Measurements from ENCODE around the gene MYOM1. TPM values are rescaled to one million over a fixed set of nuclear protein-coding genes. Genes with fewer than 3 reads are reported as not detected.

Gene MYOM1
- total and polyA plus RNA-seq, 7 donors: 3.3 to 37.7 (median 17.3) TPM

- WGBS, 2 donors: 45 to 65% methylated on average over 2 of the region's 2 CpGs
- Histone ChIP-seq H3K27me3 (no peaks in the 10 kb centered on the region), H3K9me3 (no peaks in the 10 kb centered on the region), H3K4me3 (no peak overlapping the region), H3K4me1 (peaks cover 0 to 77% (median 67%) of the 10 kb centered on the region in 4 donors), H3K27ac (no peak overlapping the region), H3K36me3 (no peaks in the 10 kb centered on the region)
- TF ChIP-seq EP300 (IDR thresholded peaks at IDR 0.05) (no peak), POLR2AphosphoS5 (IDR thresholded peaks at IDR 0.05) (no peak), CTCF (IDR thresholded peaks at IDR 0.05) (no peak), POLR2A (IDR thresholded peaks at IDR 0.05) (no peak)
- no peak for DNase-seq
- intact Hi-C loops (cut with DNase I): loop anchor here (5.0 kb wide), 4 partner anchors 47 to 333 kb away; partner anchors contain the start of genes LPIN2, MYOM1 and TGIF1
These were observed 44.6 kb upstream of the MYOM1 start for GRCh38 chr18:3264362-3264761.

DNA sequence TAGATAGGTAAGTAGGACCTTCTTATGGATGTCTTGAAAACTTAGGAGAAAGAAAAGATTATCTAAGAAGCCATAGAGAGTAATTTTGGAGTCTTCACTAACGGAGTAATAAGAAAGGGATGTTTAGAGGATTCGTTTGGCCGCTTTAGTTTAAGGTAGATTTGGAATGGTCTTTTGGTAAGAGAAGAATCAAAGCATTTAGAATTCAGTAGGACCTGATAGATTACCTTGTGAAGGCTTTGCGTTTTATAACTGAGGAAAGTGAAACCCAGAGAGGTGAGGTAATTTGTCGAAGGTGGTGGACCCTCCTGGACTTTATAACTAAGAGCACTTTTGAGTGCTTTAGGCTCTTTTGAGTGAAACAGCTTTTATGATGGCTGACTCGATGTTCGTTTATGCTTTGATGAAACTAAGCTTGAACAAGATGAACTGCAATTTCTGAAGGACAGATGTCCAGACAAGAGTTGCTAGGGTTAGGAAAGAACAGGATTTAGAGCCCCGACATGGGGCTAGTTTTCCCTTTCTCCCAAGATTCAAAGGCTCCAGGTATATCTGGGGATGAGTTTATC lies 43.4 kb upstream of the MYOM1 start:
- Histone ChIP-seq H3K27ac (peak overlapping the region in 3 of 4 donors; percentile 89 to 94 (median 92)), H3K4me1 (peaks cover 0 to 65% (median 61%) of the 10 kb centered on the region in 4 donors), H3K36me3 (peaks cover 0 to 6% (median 2%) of the 10 kb centered on the region in 4 donors), H3K27me3 (no peaks in the 10 kb centered on the region), H3K4me3 (peak overlapping the region; percentile 72 to 99 (median 81)), H3K9me3 (no peaks in the 10 kb centered on the region)
- DNase-seq: no peak
- intact Hi-C loops (cut with DNase I): loop anchor here (5.0 kb wide), 4 partner anchors 46 to 334 kb away; partner anchors contain the start of genes LPIN2, MYOM1 and TGIF1
- TF ChIP-seq CTCF (IDR thresholded peaks at IDR 0.05) (no peak), EP300 (IDR thresholded peaks at IDR 0.05) (no peak)
- 8 to 19% methylated on average over 8 of the region's 8 CpGs for WGBS, 2 donors

DNA sequence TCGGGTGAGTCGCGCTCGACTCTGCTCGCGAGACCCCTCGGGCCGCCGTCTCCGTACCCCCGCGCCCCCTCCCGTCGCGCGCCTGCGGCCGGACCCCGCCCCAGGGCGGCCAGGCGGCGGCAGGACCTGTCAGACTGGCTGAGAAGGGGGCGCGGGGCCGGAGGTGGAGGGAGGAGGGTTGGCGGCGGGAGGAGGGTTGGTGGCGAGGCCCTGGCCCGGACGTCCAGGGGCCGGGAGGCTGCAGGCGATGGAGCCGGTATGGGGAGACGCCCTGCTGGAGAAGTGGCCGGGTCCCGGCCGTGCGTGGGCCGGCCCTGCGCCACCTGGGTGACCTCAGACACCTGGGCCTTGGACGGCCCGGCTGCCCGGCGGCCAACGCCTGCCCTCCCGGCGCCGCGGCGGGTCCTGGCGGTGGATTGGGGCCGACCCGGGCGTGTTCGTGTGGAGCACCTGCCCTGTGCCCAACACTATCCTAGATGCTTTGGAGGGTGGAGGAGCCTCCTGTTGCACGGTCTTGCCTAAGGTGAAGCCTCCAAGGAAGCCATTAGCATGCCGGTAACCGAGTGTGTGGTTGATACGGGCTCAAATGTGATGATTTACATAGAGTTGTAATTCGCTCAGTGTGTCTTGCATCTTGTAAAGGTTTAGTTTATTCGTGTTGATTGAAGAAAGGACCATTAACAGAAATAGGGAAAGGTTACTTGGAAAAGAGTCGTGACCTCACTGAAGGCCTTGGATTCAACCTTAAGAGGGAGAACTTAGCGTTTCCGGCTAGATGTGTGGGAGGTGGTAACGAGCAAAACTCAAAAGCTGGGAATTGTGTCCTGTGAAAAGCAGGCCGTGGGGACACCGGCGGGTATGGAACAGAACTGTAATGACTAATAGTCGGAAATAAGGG lies 42.7 kb upstream of the MYOM1 start:
- Histone ChIP-seq H3K4me1 (peaks cover 0 to 60% (median 55%) of the 10 kb centered on the region in 4 donors), H3K27me3 (no peaks in the 10 kb centered on the region), H3K27ac (peak overlapping the region; percentile 88 to 94 (median 90)), H3K9me3 (no peaks in the 10 kb centered on the region), H3K36me3 (peaks cover under 1 to 12% (median 7%) of the 10 kb centered on the region in 4 donors), H3K4me3 (peak overlapping the region; percentile 72 to 99 (median 81))
- no peak for TF ChIP-seq POLR2AphosphoS5 (IDR thresholded peaks at IDR 0.05)
- DNase-seq: no peak
- intact Hi-C loops (cut with DNase I): loop anchor here (5.0 kb wide), 4 partner anchors 45 to 335 kb away; partner anchors contain the start of genes LPIN2, MYOM1 and TGIF1
- 1% methylated on average over 69 of the region's 69 CpGs for WGBS, 2 donors

DNA sequence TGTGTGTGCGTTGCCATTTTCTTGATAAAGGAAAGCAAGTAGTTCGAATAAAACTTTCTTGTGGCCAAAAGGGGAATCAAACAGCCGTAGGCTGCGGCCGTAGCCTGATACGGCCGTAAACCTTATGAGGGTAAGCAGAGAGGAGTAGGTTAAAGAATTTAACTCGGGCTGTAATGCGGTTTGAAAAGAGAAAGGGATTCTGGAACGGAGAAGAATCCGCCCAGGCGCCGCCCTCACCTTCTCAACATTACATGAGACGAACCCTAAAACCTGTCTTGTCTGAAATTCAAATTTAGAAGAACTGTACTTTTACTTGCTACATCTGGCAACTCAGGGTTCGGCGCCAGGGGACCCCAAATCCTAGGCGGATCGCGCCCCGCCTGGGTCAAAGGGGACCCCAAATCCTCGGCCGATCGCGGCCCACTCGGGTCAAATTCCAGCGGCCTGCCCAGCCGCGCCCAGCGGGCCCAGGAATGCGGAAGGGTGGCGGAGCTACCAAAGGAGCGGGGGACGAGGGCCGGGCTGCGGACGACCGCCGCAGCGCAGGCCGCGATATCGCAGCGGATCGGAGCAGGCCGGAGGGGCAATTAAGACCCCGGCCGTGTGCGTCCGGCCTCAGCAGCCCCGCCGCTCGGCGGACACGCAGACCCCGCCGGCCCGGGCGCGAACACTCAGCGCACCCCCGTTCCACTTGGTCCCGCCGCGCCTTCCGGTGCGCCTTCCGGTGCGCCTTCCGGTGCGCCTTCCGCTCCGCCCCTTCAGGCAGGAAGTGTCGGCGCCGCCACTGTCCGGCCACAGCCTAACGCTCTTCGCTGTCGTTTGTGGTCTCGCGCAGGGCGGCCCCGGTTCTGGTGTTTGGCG lies 41.8 kb upstream of the MYOM1 start, which contains the start of gene MYL12B:
TSS of gene MYL12B (plus strand) at position 761 of the 861 bp plus-strand sequence. CDS start 10,766 bp downstream, outside the sequence.
- WGBS, 2 donors: 0 to 1% methylated on average over 84 of the region's 84 CpGs
- intact Hi-C loops (cut with DNase I): loop anchor here (5.0 kb wide), 4 partner anchors 44 to 336 kb away; partner anchors contain the start of genes LPIN2, MYOM1 and TGIF1

More for the DNA sequence above, 41.8 kb upstream of the MYOM1 start, which contains the start of gene MYL12B:
- DNase-seq: peak; percentile 86
- Histone ChIP-seq H3K4me3 (peak within 1 kb of the TSS; percentile 72 to 99 (median 81)), H3K27ac (peak within 1 kb of the TSS; percentile 88 to 94 (median 90)), H3K9me3 (no peaks in the 10 kb centered on the region), H3K4me1 (peaks cover 0 to 60% (median 55%) of the 10 kb centered on the region in 4 donors), H3K27me3 (no peaks in the 10 kb centered on the region), H3K36me3 (peaks cover 3 to 21% (median 11%) of the 10 kb centered on the region in 4 donors)
- TF ChIP-seq EP300 (IDR thresholded peaks at IDR 0.05): no peak
- TF ChIP-seq POLR2A (IDR thresholded peaks at IDR 0.05): peak; percentile 76 to 83
- peak; percentile 87 to 97 (median 91) for TF ChIP-seq POLR2AphosphoS5 (IDR thresholded peaks at IDR 0.05)
- TF ChIP-seq CTCF (IDR thresholded peaks at IDR 0.05): no peak

Data from sigmoid colon (tissue), 7 donors.